Activated CD4-positive, CD25-positive, alpha-beta regulatory T cell treated with anti-CD3 and anti-CD28 coated beads, Interleukin-2, amount 50 U/mL, for 24 hours (primary cell): Measurements from ENCODE around the gene DYRK1A.

Source experiments
- ATAC-seq, 2 donors: fragments of 150-1000 bp; cut with Tn5 transposase; one replicate each; pipeline ENCODE4 v1.10.0; 2021; ENCODE audit warnings: mild to moderate bottlenecking in 1 of 2, moderate library complexity in 1 of 2

The DYRK1A gene

DNA sequence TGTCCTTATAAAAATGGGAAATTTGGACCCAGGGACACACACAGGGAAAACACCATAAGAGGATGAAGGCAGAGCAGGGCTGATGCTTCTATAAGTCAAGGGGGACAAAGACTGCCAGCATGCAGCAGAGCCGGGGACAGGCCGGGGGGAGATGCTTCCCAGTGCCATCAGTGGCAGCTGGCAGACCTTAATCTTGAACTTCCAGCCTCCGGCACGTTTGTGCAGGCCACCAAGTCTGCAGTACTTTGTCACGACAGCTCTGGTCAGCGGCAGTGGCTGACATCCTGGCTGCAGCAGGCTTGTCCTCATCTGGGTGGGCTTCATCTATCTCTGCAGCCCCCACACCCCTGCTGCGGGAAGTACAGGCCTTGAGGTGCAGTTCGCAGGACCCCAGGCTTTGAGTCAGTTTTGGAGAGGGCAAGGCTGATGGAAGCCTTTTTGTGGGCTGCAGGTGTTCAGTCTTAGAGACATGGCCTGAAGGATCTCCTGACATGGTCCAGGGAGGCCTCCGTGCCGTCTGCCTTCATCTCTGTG, 186.0 kb downstream of the DYRK1A start:
- no peak for ATAC-seq

GRCh38 chr21:37553078-37553481, 186.5 kb downstream of the DYRK1A start:
- ATAC-seq, result no peak

GRCh38 chr21:37554661-37555379, 188.2 kb downstream of the DYRK1A start:
- ATAC-seq, result no peak

DNA sequence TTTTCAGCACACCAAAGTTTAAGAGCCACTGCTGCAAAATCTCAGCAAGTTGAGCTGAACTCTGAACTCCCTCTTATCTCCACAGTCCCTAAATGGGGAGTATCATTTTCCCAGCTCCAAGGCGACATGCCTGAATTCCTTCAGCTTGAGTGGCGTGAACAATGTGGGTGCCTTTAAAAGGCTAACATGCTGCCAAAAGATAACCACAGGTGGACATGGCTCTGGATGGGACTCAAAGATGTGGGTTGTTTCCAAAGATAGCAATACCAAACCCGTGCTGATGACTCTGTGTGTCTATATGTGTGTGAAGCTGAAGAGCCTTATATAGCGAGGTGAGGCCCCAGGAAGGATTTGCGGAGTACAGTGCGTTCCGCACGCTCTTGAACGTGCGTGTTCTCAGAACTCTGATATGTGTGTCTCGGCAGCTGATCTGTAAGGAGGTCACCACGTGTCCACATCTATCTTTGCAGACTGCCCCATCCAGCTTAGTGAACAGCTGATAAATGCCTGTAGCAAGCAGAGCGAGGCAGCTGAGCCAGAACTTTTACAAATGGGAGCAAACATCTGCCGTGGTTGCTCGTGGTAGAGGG, 189.2 kb downstream of the DYRK1A start:
- ATAC-seq, result no peak

- ATAC-seq, result peak in 1 of 2 donors; percentile 48
Measured at GRCh38 chr21:37557261-37557950, 190.8 kb downstream of the DYRK1A start.

- ATAC-seq, result no peak
Measured at GRCh38 chr21:37558676-37559211, 192.2 kb downstream of the DYRK1A start.

GRCh38 chr21:37560385-37560784, 193.8 kb downstream of the DYRK1A start:
- ATAC-seq, result no peak

GRCh38 chr21:37561506-37561905, 194.9 kb downstream of the DYRK1A start:
- no peak for ATAC-seq

DNA sequence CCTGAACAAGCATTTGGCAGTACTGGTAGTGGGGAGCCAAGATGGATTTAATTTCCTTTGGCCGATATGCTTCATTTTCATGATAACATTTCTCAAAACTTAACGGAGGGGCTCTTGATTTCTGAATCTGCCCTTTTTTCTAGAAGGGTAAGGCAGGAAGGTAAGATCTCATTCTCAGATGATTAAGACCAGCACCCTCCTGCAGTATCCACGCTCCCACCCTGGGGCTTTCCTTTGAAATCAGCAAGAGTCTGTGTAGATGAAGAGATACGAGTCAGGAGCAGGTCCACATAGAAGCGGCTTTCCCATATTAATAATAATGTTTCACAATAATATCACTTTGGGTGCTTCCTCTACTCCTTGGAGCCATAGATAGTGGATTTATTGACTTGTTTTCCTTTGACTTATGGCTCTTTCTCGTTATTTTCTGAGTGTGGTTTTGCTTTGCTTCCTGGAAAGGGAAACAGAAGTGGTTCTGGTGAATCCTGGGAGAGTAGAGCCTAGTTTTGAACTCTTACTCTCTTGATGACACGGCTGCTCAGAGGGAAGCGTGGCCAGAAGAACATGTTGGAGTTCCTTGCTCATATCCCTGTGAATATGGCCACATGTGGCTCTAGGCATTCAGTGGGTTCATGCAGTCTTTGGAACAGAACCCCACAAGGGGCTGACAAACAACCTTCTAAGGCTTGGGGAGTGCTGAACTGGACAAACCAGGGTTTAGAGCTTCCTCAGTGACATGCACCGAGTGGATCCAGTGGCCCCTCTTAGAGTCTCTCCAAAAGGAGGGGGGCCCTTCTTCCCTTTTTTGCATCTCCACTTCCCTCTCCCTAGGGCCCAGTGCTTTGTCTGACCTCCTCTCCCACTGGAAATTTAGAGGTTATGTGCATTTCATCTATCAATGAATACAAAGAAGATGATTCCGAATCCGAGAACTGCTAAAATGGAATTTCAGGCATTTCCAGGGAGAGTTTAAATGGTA, 195.7 kb downstream of the DYRK1A start:
- no peak for ATAC-seq

DNA sequence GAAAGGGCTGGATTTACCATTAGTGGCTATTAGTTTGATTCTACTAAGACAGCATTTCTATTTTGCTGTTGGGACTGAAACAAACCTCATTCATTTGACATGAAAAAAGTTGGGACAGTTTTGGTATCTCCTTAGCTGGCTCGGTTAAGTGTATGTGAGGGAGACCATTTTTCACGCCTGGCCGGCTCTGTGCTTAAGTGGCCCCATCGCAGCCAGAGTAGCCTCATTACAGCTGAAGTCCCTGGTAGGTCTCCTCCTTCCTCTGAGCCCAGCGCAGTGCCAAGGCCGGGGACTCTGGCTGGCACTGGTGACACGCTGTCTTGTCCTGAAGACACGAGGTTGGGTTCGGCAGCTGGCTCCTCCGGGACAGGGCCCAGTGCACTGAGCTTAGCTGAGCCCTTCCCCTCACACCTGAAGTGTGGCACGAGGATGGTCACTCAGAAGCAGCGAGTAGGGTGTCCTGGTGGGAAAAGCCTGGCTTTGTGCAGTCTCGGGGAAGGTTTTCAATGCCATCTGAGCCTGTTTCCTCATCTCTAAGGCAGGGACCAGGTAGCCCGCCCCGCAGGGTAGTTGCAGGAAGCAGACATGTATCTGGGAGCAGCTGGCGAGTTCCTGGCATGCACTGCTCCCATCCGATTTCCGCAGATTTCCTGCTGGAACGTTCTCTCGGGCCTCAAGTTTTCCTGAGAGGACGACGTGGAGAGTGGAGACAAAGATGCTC, 196.5 kb downstream of the DYRK1A start:
- no peak for ATAC-seq

DNA sequence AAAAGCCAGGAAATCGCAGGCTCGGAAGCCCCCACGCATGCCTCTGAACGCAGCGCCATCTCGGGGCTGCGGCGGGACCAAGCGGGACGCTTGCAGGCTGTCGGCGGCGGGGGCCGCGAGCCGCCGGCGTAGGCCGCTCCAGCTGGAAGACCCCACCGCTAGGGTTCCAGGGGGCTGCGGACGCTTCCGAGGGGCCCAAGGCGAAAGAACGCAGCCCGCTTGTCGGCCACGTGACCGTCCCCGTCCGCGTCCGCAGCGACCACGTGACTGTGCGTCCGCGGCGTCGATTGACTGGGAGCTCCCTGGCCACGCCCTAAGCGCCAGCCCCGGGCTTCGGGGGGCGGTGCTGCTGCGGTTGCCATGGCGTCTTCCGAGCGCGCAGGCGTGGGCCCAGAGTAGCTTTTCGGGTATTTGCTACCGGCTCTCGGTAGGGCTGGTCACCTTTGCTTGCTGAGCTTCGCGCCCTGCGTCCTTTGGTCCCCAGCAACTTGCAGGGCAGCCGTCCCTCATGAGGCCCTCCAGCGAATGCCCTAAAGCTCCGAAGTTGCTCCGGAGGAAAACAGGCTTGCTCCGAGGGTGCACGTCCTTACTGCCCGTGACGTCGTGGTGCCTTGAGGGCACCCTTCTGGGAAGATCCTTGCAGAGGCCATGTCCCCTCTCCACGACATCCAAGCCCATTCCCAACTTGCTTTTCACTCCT, 197.2 kb downstream of the DYRK1A start:
- ATAC-seq, result peak; percentile 79 to 81

GRCh38 chr21:37564341-37564923, 197.9 kb downstream of the DYRK1A start:
- ATAC-seq, result peak; percentile 86 to 87

DNA sequence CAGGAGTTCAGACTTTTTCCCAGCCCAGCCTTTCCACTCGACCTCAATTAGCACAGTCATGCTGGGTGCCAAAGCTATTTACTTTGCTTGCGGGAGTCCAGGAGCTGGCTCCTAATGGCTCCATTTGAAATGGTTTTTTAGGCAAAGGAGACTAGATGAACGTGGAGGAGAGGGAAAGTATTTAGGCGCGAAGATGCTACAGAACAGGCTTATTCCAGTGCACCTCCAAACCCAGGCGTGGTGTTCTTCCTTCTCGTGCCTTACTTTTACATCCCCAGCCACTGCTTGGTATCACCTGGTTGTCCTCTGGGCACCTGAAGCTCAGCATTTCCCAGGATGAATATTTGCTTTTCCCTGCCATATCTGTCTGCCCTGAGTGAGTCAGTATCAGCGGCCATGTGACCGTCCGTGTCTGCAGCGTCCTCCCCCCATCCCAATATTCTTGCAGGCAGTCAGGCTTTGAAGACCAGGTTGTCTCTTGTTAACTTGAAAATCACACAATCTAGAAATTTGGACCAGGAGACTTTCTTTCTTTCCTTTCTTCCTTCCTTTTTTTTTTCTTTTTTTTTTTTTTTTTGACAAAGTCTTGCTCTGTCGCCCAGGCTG, 198.5 kb downstream of the DYRK1A start:
- ATAC-seq, result no peak

GRCh38 chr21:37565530-37566223, 199.1 kb downstream of the DYRK1A start:
- ATAC-seq, result no peak

GRCh38 chr21:37566790-37567615, 200.4 kb downstream of the DYRK1A start:
- ATAC-seq, result no peak

DNA sequence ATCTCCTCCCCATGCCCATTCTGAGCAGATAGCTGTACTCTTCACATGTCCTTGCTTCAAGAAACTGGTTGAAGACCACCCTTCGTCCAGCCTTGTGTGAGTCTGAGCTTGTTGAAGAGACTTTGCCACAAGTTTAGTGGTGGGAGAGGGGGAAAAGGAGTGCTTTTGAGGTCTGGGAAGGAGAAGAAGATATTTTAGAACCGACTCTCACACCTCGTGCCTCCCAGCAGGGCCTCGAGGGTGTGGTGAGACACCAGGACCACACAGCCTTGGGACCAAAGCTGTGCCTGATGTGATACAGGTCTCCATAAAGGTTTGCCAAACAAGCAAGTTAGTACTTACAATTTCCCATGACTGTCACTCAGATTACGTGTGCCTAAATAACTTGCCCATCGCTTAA, 201.8 kb downstream of the DYRK1A start:
- ATAC-seq, result no peak

- ATAC-seq, result no peak
Measured at GRCh38 chr21:37568916-37569315, 202.3 kb downstream of the DYRK1A start.

DNA sequence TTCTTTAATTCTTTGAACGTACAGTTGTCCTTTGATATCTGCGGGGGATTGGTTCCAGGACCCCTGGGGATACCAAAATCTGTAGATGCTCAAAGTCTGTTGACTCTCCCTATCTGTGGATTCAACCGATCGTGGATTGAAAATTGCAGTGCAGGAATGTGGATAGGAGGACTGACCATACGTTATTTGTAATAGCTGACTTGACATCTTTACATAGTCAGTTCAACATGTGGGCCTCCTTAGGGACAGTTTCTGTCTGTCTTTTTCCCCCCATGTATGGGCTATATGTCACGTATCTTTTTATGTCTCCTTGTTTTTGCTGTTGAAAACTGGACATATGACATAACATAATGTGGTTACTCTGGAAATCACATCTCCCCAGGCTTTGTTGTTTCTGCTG, 204.9 kb downstream of the DYRK1A start:
- ATAC-seq, result no peak
